OCI-M2 (cell line): Measurements from ENCODE around the gene CLASP1.
"Not testable (repeated sequence)": the region's sequence is repeated elsewhere in the genome, so short reads cannot be mapped to it uniquely, and the experiment has no call there.

Source experiments
- DNase-seq: peaks from one replicate; lab custom pipeline; 2025; ENCODE audit not compliant: unreplicated experiment; lab: John Stamatoyannopoulos, UW

CLASP1 gene

DNA sequence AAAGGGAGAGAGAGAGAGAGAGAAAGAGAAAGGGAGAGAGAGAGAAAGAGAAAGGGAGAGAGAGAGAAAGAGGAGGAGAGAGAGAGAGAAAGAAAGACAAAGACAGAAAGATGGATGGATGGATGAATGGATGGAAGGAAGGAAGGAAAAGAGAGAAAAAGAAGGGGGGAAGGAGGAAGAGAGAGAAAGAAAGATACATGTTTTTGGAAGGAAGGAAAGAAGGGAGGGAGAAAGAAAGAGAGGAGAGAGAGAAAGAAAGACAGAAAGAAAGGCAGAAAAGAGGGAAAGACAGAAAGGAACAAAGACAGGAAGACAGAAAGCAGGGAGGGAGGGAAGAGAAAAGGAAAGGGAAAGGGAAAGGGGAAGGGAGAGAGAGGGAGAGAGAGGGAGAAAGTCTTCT lies 67.0 kb downstream of the CLASP1 start:
- DNase-seq: no peak

DNA sequence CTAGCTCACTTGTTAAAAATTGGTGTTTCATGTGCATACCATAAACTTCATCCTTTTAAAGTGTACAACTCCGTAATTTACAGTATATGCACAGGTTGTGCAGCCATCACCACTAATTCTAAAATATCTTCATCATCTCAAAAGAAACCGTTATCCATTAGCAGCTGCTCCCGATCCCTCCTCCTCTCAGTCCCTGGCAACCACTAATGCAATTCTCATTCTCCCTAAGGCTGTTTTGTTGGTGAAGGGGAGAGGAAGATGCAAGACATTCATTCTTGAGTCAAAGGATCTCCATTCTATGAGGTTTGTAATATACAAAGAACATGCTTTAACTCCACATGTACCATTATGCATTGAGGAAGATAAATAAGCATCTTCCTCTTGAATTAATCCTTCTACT lies 70.0 kb downstream of the CLASP1 start:
- DNase-seq: no peak

DNA sequence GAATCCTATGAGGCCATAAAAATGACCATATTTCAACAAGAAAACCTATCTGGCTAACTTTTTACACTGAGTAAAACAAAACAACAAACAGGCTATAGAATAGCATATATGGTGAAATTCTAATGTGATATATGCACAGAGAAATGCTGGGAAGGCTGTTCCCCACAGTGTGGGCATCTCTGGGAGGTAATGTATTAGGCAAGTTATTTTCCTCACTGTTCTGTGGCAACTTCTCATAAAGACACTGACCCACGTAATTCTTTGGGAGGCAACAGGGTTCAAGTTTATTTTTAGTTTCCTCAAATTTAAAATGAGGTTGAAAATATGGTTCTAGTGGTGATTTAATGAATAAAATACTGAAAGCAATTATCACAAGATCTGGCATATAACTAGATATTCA lies 71.9 kb downstream of the CLASP1 start:
- DNase-seq: no peak

DNA sequence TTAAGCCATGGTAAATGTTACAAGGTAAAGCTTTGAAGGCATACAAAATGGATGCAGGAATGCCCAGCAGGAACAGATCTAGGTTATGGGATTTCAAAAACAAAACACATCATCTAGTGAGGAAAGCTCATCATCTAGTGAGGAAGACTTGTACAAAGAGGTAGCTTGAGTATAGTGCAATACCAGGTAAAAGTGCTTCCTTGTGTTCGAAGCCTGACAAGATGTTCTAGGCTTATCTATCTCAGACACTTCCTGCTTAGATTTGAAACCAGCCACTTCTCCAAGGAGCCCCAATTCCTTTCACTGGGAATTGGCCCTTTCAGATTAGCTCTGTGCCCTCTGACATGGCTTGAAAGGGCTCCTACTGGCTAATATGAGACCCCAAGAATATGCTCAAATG lies 73.0 kb downstream of the CLASP1 start:
- DNase-seq: no peak

DNA sequence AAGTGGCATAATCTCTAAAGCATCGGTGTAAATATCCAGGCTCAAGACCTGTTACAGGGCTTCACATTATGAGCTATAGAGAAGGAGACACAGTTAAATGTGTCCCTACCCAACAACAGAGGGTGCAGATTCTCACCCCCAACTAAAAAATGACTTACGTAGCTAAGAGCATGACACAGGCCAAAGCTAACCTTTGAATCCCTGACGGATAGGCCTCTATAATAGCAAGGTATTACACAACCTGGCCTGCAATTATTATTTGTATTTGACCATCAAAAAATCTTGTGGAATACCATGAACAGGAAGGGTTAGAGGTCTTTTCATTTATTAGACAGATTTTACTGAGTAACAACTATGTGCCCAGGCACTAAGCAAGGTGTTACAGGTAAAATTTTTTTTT lies 73.5 kb downstream of the CLASP1 start:
- DNase-seq: no peak

DNA sequence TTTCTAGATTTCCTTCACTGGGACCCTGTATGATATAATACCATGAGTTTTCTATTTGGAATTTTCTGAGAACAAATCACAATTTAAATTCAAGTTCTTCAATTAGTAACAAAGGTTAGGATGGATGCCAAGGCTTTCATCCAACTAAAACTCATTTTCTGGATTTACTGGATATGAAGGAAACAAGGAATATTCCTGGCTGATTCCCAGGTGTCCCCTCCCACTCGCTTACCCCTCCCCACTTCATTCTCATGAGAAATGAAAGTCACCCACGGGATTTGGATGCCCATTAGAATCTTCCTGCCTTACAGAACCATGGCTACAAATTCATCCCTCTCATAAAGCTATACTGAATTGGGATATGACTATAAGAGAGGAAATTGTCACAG lies 78.6 kb downstream of the CLASP1 start:
- no peak for DNase-seq

DNA sequence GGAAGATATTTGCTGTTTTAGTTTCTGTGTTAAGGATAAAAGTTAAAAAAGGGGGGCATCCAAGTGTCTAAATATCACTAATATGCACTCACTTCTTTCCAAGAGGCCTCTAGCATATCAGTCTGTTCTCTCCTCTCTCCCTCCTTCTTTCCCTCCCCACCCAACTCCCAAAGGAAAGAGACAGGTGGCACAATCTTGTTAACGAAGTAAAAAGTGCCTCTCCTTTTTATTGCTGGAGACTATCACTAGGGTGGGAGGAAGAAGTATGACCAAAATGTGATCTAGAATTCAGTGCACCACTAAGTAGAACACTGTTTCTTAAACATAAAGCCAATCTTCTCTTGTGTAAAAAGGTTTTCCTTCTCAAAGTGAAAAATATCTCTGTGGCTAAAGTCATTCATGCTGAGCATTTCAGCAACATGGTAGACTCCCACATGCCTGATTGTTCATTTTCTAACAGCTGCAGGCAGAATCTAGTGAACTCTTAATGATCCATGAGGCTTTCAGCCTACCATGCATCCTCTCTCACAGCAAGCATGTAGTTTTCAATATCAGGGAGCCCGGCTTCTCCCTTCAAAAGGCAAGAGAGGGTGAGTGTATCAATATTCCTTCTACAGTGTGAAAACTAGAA lies 79.1 kb downstream of the CLASP1 start:
- DNase-seq: no peak

DNA sequence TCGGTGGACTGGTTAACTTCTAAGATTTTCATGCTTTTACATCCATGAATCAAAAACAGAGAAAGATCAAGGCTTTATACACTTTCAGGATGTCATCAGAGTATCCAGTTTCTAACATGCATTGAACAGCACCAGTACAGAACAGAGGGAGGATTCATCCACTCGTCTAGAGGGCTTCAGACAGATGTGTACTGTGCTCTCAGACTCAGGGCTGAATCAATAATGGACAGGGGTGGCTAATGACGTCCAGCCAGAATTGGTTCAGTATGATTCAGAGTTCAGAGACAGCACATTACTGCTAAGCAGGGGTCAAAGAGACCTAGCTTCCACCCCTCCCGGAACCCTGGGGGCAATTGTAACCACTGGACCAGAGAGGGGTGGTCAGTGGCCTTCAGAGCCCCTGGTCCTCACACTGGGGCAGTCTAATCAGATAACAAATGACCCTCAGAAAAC lies 81.3 kb downstream of the CLASP1 start:
- DNase-seq: no peak

DNA sequence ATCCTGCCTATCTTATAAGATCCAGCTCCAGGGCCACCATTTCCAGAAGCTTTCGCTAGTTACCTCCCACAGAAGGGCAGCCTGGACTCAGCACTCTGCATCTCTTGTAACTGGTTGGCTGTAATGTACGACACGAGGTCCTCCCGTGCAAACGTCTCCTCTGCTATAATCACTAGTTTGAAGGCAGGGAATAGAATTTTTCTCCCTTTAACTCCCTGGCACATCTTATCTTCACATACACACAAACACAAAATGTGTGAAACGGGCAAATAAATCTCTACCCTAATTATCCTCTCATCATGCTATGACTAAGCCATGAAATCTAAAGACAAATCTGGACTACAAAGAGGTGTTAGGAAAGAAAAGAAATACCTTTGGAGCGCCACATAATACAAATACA lies 81.8 kb downstream of the CLASP1 start:
- no peak for DNase-seq

DNA sequence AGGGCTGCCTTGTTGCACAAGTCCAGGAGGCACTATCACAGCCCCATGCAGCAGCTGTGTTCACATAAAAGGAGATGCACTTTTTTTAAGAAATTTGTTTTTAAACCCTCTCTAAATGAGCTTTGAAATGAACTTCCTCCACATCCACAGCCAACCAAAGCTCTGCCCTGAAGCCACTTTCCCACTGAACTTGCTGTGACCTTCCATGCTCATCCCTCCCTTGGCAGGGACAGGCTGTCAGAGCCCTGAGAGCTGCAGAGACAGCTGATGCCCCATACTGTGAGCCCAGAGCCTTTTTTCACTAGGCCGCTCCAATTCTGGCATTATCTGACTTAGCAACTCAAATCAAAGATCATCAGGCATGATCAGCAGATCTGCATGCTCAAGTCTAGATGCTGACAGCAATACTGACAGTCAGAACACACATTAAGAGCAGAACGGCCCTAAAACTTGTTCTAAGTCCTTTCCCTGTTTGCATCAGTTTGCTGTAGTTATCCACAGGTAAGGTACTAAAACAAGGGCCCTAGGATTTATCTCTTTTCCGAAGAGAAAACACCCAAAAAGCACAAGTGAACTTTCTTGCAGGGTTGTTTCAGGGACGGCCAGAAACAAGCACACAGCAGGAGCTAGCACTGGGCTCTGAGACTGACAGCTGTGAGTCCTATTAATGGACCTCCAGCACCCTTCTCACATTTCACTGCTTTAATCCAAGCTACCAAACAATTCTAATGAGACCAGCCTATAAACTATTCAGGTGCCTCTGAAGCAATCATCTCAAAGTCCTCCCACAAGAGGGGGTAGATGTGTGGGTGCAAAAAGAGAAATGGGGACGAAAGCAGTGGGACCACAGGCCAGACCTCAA lies 83.6 kb downstream of the CLASP1 start:
- DNase-seq: no peak

DNA sequence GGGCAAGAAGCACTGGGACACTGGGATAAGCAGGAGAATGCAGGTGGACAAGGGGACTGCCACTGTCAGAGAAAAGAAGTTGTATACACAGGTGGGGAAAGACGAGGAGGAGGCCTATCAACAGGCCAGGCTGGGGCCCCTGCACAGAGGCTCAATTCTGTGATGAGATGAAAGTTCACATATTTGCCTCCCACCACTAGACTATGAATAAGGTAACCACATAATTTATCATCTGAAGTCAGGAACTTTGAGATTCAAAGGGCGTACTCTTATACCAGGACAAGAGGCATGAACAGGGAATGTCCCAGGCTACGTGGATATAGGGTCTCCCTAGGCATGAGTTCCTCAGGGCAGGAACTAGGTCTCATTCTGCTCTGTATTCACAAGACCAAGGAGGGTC lies 84.4 kb downstream of the CLASP1 start:
- DNase-seq: no peak

DNA sequence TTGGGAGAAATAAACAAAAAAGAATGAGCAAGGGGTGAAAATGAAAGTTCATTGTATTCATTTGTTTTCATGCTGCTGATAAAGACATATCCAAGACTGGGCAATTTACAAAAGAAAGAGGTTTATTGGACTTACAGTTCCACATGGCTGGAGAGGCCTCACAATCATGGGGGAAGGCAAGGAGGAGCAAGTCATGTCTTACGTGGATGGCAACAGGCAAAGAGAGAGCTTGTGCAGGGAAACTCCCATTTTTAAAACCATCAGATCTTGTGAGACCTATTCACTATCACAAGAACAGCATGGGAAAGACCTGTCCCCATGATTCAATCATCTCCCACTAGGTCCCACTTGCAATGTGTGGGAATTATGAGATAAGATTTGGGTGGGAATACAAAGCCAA lies 85.5 kb downstream of the CLASP1 start:
- DNase-seq: not testable (repeated sequence)

DNA sequence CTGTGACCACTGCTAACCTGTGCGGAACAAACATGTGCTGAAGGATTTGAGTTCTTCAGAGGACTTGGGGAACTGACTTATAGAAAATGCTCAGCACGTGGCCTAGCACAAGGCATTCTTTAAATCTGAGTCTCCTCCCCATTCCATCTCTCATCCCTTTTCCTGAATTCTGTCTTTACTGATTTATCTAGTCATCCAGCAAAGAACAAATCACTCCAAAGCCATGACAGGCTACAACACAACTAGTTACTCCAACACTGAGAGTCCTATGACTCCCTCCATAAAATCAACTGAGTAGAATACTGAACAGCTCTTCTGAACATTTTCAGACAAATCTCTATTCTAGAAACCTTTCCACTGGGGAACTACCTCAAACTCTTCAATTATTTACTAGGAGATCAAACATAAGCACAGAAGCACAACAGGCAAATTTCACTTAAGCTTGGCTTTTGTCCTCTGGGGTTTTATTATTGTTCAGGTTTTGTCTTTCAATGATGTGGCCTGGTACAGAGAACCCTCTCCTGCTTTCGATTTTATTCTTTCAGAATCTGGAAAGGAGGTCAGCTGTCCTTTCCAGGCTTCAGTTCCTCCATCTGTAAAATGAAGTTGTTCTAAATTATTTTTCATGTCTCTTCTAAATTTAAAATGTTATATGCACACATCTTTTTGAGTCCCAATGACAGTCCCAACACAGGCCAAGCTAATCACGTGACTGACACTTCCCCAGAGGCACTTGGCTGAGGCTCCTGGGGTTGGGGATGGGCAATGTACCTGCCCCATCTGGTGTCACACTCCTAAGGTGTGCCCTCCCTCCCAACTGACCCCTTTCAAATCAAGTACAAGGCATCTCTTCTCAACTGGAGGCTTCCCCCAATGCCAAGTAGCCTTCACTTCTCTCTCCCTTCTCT lies 86.7 kb downstream of the CLASP1 start:
- DNase-seq: no peak

DNA sequence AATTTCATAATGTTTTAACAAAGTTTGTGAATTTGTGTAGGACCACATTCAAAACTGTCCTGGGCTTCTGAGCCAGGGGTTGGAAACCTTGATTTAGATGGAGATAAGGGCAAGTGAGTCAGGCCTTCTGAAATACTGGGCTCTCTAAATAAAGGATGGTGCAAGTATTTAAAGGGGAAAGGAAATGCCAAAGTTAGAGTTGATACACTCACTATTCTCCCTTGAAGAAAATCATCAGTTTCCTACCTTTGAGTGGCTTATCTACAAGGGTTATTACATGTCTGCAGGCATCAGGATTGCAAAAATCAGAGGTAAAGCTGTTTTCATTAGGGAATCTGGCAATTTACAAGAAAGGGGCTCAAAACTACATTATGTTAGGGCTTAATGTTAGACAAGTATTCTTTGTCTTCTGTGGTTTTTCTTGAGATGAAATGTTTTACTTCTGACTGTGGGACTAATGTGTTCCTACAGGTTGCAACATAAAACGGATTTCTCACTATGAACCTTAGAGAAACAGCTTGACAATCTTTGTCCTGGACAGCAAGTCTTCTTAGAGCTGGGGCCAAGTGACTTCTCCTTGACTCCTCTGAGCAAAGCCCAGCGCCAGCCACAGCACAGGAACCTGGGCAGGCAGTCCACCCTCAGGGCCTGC lies 87.5 kb downstream of the CLASP1 start:
- DNase-seq: no peak

DNA sequence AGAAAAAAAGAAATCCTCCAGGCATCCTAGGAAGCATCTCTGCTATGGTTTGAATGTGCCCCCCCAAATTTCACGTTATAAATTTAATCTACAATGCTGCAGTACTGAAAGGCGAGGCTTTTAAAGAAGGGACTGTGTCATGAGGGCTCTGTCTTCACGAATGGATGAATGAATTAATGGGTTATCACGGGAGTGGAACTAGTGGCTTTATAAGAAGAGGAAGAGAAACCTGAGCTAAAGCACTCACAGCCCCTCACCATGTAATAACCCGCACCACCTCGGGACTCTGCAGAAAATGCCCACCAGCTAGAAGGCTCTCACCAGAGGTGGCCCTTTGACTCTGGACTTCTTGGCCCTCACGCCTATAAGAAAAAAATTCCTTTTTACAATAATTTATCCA lies 90.9 kb downstream of the CLASP1 start:
- DNase-seq: no peak

DNA sequence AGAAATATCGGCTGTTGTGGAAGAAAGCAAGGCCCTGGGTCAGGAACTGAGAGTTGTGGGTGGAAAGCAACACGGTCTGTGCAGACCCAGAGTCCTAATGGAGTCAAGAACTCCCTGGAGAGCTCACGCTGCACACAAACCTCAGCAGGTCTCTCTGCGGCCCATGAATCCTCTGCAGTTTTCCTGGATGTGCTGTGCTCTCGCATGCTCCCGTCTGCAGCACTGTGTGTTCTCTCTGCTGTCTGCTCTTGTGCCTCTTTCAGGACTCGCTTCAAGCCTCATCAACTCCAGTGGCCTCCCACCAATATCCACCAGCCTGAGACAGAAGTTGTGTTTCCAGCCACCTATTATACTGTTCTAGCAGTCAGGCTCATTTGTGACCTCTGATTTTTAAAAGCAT lies 94.3 kb downstream of the CLASP1 start:
- DNase-seq: no peak

DNA sequence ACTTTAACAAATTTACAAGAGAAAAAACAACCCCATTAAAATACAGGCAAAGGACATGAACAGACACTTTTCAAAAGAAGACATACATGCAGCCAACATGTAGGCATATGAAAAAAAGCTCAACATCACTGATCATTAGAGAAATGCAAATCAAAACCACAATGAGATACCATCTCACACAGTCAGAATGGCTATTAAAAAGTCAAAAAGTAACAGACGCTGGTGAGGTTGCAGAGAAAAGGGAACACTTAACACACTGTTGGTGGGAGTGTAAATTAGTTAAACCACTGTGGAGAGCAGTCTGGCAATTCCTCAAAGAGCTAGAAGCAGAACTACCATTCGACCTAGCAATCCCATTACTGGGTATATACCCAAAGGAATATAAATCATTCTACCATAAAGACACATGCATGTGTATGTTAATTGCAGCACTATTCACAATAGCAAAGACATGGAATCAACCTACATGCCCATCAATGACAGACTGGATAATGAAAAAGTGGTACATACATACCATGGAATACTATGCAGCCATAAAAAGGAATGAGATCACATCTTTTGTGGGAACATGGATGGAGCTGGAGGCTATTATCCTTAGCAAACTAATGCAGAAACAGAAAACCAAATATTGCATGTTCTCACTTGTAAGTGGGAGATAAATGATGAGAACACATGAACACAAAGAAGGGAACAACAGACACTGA lies 96.6 kb downstream of the CLASP1 start:
- DNase-seq: not testable (repeated sequence)

DNA sequence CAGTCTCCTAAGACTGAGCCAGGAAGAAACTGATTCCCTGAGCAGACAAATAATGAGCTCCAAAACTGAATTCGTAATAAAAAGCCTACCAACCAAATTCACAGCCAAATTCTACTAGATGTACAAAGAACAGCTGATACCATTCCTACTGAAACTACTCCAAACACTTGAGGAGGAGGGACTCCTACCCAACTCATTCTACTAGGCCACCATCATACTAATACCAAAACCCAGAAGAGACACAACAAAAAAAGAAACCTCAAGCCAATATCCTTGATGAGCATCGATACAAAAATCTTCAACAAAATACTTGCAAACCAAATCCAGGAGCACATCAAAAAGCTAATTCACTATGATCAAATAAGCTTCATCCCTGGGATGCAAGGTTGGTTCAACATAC lies 98.6 kb downstream of the CLASP1 start:
- no peak for DNase-seq

DNA sequence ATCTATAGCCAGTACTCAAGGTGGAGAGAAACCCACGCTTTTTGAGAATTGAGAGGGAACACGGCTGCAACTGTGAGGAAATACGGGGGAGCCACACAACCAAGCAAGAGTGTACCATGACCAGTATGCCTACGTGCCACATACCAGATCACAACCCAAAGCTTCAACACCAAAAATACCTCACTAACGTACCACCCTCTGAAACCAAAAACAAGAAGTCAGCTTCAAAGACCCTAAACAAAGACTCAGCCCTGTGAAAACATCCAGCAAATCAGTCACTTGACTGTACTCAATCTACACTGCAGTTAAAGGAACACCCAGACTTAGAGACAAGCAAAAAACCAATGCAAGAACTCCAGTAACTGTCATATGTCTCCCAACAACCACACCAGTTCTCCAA lies 101.6 kb downstream of the CLASP1 start:
- no peak for DNase-seq

DNA sequence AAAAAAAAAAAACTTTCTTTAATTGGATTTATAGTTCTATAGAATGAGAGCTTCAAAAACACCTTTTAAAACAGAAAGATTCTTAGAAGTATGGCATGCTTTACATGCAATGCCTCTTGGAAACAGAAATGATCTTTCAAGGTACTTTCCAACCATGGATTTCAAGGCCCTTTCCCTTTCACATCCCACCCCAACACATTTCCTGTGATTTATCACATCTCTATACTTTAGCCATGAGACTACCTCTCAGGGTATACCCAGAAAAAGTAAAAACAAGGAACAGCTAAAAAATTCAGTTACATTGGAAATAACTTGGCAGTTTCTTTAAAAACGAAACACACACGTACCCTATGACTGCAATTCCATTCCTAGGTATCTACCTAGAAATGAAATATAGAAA lies 103.3 kb downstream of the CLASP1 start:
- no peak for DNase-seq

DNA sequence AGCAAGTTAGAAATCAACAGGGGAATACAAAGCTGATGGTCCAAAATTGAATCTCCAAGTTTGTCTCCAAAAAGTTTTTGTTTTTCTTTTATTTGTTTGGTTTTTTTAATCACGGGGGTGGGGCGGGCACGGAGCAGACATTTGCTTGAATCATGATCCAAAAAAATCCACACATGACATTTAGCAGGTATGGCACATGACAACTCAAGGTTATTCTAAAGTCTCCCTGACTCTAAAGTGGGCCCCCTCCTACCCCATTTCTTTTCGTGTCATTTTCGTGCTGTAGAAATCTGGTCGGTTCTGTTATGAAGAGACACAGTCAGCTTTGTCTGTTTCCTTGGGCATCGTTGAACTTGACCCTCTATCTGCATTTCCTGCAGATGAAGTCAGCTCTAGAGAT lies 104.0 kb downstream of the CLASP1 start:
- DNase-seq: no peak
